Hepatic stellate cell (primary cell): ENCODE results near the gene DDC.
"Not testable (repeated sequence)": the region's sequence is repeated elsewhere in the genome, so short reads cannot be mapped to it uniquely, and the experiment has no call there.

Experiments
- DNase-seq: peaks from one replicate; pipeline ENCODE4 v3.0.0; 2011; ENCODE audit warnings: low spot score

DDC gene

DNA sequence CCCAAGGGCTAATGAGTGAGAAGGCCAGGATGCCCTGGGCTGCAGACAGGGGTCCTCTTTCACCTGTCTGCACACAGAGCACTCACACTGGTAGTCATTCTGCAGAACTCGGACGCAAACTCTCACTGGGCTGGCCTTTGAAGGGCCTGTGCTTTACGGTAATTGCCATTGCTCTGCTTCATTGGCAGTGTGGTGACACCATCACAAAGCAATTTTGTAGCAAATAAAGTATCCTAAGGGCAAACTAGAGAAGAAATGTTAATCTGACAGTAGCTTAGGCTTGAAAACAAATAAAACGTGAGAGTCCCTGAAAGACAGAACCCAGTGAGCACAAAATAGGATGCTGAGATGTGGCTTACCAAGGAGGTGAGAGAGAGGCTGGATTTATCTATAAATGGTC, 84.4 kb downstream of the DDC start:
- DNase-seq = no peak

DNA sequence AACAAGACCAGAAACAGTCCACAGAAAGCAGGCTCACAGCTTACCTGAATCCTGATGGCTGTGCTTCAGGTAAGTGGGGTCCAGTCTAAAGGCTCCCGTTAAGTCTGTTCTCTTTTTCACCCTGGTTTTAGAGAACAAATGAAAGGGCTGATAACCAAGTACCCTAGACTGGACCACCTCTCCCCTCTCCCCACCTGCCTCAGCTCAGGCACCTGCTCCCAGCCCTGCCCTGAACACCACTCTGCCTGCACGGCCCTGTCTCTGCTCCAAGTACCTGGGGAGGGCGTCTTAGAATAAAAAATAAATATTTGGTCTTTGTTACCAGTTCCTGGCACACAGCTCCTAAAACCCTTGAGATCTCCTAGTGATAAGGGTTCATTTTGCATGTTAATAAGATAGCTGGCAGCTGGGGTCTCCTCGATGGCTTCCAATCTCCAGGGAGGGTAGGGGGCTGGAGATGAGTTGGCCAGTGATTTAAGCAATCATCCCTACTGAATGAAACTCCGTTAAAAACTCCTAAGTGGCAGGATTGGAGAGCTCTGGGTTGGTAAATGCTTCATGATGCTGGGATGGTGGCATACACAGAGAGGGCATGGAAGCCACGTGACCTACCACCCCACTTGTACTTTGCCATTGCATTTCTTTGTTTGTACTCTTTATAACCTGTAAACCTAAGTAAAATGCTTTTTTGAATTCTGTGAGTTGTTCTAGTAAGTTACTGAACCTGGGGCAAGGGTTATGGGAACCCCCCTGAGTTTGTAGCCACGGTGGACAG, 85.3 kb downstream of the DDC start:
- no peak for DNase-seq

- no peak for DNase-seq
Measured at GRCh38 chr7:50477640-50478039, 87.6 kb downstream of the DDC start.

DNA sequence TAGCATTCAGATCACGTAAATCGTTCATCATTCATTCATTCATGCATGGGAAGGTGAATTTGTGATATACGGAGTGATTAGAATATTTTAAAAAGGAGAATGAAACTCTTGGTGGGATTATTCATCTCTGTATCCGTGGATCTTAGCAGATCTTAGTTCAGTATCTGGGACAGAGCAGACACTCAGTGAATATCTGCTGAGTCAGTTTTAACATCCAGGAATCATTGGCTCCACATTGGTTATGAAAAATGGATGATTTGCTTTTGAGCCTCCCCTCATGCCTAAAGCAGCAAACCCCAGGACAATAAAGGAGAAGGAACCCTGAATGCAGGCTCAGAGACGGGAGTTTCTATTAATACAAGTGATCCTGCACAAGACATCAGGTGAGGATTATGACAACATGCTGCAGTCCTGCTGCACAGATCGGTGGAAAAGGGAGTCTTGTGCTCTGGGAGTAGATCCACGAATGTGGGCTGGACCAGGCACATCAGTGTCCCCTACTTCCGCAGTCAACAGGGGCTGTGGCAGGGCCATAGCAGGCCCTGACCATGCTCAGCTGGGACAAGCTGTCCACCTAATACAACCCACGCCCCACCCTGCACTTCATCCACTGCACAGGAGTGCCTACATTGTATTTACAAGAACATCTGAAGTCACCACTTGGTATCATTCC, 88.1 kb downstream of the DDC start:
- no peak for DNase-seq

- DNase-seq = no peak
Measured at GRCh38 chr7:50475340-50475739, 89.9 kb downstream of the DDC start.

- no peak for DNase-seq
Measured at GRCh38 chr7:50474382-50475160, 90.6 kb downstream of the DDC start.

GRCh38 chr7:50473531-50473930, 91.7 kb downstream of the DDC start:
- DNase-seq = no peak

- no peak for DNase-seq
Measured at GRCh38 chr7:50472427-50472826, 92.8 kb downstream of the DDC start.

GRCh38 chr7:50471970-50472369, 93.2 kb downstream of the DDC start:
- no peak for DNase-seq

DNA sequence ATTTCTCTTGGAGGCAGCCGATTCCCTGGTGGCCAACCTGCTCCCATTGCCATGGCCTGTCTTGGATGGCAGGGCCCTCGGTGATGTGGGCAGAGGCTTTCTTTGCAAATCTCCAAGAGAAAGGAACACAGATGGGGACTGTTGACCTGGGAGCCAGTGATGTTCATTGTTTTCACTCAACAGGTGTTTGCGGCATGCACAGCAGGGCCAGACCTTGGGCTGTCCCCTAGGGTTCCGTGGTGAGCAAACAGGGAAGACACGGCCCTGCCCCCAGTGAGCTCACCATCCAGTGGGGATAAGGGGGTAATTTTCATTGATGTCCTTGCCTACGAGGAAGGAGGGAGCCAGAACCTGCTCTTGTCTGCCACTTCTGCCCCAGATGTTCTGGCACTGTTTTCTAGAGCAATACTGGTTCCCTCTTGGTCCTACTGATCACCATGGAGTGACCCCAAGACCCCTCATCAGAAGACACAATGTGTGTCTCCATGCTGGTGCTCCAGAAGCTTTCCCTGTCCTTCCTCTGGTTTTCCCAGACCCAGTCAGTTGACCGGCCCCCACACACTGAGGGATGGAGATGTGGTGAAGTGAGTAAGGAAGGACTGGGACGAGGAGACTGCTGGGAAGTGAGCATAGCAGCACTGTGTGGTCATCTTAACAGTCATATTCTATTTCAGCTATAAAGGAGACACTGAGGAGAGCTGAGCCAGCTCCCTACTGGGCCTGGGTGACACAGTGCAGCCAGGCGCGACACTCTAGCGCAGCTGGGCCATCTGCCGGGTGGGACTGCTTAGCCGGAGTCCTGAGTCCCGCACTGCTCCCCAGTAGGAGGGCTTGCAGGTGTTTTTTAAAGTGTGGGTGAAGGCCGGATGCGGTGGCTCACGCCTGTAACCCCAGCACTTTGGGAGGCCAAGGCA, 94.7 kb downstream of the DDC start:
- no peak for DNase-seq

DNA sequence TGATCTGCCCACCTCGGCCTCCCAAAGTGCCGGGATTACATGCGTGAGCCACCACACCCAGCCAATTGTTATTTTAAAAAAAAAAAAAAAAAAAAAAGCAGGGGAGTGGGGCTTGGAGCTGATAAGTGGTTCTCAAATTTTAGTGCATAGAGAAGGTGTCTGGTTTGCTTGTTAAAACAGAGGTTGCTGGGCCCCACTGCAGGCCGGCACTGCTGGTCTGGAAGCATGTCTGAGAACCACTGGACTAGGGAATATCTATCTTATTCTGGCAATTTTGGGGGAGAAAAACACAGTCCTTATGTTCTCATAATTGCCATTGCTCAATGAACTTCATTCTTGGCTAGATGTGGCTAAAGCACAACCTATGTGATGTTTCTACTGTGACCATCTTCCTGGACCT, 96.0 kb downstream of the DDC start:
- no peak for DNase-seq

DNA sequence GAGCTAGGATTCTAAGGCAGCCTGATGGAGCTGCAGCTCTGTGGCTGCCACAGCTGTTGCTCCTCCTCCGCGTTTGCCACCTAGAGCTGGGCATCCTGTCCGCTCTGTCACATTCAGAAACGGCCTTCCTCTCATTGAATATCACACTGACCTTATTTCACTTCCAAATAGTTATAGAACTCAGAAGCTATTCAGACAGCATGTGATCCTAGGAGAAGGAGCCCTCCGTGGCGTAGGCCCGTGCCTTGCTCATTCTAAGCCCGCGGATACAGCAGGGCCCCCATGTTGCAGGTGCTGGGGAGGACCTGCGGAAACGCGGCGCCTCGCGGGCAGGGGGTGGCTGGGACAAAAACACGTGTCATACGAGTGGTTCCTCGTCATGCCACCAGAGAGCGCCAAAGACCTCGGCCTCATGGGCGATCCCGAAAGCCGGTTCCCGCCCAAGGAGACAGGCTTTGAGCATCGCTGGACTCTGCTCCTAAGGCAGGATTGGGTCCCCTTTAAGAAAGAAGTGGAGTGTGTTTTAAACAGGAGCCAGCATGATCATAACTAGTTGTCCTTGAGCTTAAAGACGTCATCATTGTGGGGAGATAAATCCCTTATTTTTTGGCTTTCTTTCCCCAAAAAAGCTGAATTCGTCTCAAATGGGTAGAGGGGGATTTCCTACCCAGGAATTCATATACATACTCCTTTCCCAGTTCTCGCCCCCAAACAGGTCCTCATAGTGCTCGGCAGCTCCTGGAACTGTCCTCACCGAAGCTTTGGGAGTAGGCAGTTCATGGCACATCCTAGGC, 97.2 kb downstream of the DDC start:
- DNase-seq = peak; percentile 72

GRCh38 chr7:50466815-50467585, 98.2 kb downstream of the DDC start:
- DNase-seq = no peak

DNA sequence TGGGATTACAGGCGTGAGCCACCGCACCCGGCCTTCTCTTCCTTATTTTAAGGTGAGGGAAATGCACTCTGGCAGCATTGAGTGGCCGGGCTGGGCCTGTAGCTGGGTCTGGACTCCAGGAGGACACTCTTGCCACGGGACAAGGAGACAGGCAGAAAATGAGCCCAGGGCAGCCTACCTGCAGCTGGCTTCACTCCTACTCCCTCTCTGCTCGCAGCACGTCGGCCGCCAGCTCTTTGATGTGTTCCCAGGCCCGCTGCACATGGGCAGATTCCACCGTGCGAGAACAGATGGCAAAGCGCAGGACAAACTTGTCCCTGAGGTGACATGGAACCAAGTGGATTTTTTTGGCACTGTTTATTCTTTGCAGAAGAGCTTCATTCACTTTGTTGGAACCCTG, 102.2 kb downstream of the DDC start:
- DNase-seq = no peak

GRCh38 chr7:50462361-50462760, 102.8 kb downstream of the DDC start:
- no peak for DNase-seq

DNA sequence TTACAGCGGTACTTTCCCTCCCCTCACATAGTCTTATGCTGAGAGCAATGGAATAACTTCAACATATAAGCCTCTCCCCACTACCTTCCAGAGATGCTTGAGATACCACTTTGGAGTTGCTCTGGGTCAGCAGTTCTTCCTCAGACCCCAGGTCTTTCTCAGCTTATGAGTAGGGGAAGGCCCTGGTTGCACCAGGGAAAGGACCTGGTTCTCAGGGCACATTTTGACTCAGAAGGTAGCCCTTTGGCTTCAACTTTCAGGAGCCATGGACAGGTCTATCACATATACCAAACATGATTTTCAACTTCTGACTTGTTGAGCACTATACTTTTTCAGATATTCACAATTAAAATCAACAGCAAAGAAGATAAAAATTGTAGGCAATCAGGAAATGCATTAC, 103.5 kb downstream of the DDC start:
- no peak for DNase-seq

- DNase-seq = not testable (repeated sequence)
Measured at GRCh38 chr7:50459183-50459582, 106.0 kb downstream of the DDC start.

DNA sequence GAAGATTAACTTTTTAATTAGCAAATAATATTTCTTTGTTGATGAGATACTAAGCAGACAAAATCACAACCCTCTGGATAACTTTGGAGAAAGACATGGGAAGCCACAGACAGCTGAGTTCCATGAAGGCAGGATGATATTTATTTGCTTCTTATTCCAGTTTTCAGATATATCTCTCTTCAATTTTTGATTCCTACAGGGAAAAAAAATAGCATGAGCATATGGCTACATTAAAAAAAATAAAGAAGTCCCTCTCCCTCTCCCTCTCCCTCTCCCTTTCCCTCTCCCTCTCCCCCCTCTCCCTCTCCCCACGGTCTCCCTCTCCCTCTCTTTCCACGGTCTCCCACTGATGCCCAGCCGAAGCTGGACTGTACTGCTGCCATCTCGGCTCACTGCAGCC, 106.6 kb downstream of the DDC start:
- DNase-seq = not testable (repeated sequence)

DNA sequence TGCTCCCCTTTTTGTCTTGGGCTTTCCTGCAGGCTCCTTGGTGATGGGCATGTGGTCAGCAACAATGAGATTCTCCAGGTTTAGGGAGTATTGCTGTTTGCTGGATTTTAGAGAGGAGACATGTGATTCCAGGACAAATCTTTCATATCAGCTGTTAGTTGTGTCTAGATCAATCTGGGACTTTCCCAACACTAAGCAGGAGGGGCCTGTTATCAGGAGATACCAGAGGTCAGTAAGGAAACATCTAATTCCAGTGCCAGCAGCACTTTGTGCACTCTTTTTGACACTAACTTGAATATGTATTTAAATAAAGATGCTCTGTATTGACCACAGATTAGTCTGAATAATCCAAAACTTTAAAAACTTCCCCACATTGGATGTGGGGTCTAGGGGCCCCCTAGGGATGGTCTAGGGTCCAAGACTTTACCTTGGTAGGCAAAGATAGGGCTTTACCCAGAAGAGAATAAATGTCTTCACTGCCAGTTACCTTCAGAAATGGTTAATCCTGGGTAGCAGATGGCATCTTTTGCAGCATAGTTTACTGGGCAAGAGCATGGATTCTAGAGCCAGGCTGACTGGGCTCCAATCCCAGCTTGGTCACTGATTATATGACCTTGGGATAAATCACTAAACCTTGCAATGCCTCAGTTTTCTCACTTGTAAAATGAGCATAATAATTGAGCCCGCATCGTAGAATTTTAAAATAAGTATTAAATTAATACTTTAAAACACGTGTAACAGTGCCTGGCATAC, 108.7 kb downstream of the DDC start:
- DNase-seq = no peak

GRCh38 chr7:50455658-50456057, 109.5 kb downstream of the DDC start:
- DNase-seq = no peak
